Measurements from ENCODE around the gene PANX2.
"Not testable (repeated sequence)": the region's sequence is repeated elsewhere in the genome, so short reads cannot be mapped to it uniquely, and the experiment has no call there.

Gene PANX2

GRCh38 chr22:50147258-50148165, 23.0 kb upstream of the PANX2 start:
- not testable (repeated sequence) for DNase-seq (ENCODE audit: low spot score)

DNA sequence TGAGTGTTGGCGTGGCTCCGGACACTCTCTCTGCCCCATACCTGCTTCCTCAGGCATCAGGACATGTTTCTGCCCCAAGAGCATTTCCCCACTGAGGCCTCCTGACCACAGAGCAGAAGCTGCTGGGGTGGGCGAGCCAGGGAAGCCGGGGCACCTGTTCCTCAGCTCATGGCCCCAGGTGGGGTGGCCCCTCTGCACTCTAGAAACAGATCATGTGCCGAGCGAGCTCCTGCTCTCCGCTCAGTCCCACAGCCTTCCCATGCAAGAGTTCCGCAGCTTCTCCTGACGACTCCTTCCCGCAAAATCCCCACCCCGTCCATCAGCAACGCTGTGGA, 22.4 kb upstream of the PANX2 start:
- DNase-seq (ENCODE audit: low spot score), result no peak

GRCh38 chr22:50148991-50149721, 21.4 kb upstream of the PANX2 start:
- DNase-seq (ENCODE audit: low spot score), result peak; percentile 80

DNA sequence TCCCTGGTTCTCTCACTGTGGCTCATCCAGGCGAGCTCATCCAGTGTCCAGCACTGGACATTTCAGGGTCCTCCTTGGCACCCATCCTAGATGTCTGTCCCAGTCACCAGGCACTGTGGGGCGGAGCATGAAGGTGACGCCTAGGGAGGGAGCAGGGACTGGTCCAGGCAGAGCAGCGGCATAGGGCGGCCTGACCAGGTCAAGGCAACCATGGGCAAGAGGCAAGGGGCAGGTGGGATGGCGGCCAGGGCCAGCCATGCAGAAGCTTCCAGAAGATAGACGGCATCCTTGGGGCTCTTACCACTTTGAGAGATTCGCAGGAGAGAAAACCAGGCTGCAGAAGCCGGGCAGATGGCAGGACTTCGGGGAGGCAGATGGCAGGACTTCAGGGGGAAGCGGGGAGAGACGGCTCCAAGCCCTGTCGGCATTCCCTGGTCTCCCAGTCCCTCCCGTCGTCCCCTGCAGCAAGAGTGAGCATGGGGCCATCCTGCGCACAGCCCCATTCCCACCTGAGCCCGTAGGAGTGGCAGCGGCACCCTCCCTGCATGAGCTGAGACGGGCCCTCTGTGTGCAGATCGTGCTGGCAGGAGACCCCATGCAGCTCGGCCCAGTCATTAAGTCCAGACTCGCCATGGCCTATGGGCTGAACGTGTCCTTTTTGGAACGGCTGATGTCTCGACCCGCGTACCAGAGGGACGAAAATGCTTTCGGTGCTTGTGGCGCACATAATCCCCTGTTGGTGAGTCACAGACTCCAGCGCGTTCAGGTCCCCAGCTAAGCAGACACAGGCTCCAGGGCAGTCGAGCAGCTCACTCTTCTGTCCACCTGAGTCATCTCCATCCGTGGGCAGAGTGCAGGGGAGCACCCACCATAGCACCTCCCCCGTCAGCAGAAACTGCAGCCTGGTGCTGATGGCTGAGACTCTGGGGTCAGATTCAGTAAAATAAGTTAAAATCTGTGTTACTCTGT, 20.1 kb upstream of the PANX2 start:
- DNase-seq (ENCODE audit: low spot score), result no peak

- no peak for DNase-seq (ENCODE audit: low spot score)
Measured at GRCh38 chr22:50151571-50152537, 18.7 kb upstream of the PANX2 start.

GRCh38 chr22:50153056-50153755, 17.3 kb upstream of the PANX2 start:
- DNase-seq (ENCODE audit: low spot score), result no peak

DNA sequence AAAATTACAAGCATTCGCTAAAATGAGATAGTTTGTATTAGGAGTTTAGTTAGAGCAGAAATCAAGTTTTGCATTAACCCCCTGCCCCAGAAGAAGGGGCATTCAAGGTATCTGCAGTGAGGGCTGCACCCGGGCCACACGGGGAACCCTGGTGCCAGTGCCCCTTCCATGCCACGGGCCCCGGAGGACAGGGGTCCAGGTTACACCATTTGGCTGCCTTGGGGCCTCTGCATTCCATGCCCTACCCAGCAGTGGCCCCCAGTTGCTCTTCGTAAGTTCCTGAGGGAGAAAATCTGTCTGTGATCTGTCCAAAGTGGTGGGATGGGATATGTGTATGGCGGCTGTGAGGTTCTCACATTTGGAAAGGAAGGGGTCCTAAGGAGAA, 16.8 kb upstream of the PANX2 start:
- DNase-seq (ENCODE audit: low spot score), result no peak

GRCh38 chr22:50157709-50158375, 12.7 kb upstream of the PANX2 start:
- no peak for DNase-seq (ENCODE audit: low spot score)

DNA sequence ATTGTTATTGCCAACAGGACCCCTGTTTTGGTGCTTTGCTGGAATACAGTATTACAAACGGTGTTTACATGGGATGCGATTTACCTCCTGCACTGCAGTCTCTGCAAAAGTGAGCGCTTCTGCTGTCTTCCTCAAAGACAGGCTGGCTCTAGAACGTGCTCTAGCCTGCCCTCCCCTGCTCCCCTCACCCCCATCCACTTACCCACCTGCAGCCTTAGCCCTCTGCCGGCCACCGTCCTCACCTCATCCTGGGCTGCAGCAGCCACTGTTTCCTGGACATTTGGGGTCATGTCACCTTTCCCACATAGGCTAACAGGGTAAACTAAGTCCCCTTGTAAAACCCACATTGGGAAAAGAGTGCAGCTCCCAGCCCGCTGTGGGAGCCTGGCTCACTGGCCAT, 9.6 kb upstream of the PANX2 start:
- no peak for DNase-seq (ENCODE audit: low spot score)

DNA sequence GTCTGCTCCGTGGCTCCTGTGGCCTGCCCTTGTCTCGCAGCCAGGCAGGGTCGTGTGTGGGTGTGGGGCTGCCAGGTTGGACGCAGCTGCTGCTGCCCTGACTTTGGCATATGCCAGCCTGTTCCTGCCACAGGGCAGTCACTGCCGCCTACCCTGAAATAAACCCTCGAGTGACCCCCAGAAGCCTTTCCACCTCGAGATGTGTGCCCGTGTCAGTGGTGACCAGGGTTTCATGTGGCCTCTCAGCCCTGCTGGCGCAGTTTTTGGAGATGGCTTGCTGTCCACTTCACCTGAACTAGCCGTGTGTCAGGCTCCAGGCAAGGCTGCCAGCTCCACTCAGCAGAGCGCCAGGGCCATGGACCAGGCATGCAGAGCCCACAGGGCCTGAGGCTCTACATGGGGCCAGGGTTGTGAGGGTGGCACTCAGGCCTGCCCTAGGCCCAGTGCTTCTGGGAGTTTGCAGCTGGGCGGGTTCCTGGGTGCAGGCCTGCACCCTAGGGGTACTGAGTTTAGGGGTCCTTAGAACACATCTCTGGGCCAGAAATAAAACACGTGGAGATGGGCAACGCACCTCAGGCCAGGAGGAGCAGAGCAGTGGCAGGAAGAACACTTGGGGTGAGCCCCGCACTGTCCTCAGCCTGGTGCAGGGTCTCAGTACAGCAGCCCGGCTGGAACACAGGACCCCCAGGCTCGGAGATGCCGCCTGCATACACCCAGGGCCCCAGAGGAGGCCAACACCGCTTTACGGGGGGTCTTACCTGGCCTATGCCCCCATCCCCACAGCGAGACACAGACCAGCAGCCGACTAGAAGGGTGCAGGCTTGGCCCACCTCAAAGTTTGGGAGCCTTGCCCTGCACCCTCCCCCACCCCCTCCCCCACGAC, 8.8 kb upstream of the PANX2 start:
- no peak for DNase-seq (ENCODE audit: low spot score)

GRCh38 chr22:50162391-50162956, 8.1 kb upstream of the PANX2 start:
- no peak for DNase-seq (ENCODE audit: low spot score)

DNA sequence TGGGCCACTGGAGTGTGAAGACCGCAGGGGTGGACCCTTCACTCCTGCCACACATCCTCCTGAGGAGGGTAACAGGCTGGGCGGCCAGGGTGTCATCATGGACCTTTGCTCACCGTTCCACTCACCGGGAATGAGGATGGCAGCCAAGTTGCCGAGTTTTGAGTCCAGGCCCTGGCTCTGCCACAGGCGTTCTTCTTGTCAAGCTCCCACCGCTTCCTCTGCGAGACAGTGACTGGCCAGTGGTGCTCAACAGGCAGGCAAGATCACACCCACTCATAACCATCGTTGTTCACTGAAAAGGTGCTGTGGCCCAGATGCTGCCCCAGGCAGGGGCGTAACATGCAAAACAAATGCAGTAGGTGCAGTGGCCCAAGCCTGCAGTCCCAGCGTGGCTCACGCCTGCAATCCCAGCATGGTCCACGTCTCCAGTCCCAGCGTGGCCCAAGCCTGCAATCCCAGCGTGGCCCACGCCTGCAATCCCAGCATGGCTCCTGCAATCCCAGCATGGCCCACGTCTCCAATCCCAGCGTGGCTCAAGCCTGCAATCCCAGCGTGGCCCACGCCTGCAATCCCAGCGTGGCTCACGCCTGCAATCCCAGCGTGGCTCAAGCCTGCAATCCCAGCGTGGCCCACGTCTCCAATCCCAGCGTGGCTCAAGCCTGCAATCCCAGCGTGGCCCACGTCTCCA, 5.0 kb upstream of the PANX2 start:
- DNase-seq (ENCODE audit: low spot score), result no peak

- DNase-seq (ENCODE audit: low spot score), result no peak
Measured at GRCh38 chr22:50167689-50168489, 2.6 kb upstream of the PANX2 start.

- DNase-seq (ENCODE audit: low spot score), result not testable (repeated sequence)
Measured at GRCh38 chr22:50168490-50169180, 1.9 kb upstream of the PANX2 start.

DNA sequence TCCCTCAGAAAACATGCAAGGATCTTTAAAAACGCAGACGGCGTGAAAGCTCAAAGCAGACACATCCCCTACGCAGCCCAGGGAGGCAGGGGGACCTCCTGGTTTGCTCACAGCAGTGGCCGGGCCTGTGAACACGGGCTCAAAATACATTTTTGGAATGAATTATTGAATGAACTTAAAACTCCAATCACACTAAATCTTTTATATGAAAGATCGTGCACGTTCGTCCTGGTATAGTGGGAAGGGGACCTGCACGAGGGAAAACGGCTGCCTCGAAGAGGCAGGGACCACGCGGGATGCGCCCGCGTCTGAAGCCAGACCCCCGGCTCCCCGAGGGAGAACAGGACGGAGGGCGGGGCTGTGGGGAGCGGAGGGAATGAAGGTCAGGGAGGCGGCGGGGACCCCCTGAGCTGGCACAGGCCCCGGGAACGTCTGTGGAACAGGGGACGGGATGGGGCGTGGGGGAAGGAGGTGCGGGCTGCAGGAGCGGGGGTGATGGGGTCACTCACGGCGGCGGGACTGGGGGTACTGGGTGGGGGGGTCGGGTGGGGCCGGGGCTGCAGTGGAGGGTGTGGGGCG, 1.3 kb upstream of the PANX2 start:
- DNase-seq (ENCODE audit: low spot score), result no peak

GRCh38 chr22:50169774-50170341, 673 bp upstream of the PANX2 start:
- no peak for DNase-seq (ENCODE audit: low spot score)

Data from NAMALWA (cell line).